H1 (cell line): ENCODE measurements around the gene SYTL1. TPM values are rescaled to one million over a fixed set of nuclear protein-coding genes. Genes with fewer than 3 reads are reported as not detected.

Experiments used
- CTCF ChIA-PET: fragments of 300-600 bp; sonication (Branson Sonifier 250); formaldehyde crosslinking; loops from one replicate; lab custom pipeline; 2021; ENCODE audit not compliant: partially characterized antibody; lab: Charles Lee
- POLR2A ChIA-PET: fragments of 300-600 bp; sonication (Branson Sonifier 250); formaldehyde crosslinking; loops from one replicate; lab custom pipeline; 2021; ENCODE audit warnings: inconsistent platforms; ENCODE audit not compliant: partially characterized antibody; lab: Charles Lee
- DNase-seq, 2 experiments: peaks; one replicate each; pipeline versions ENCODE4 v3.0.0 to v3.0.0-alpha.2; 2010 to 2022; ENCODE audit warnings: low spot score in 2 of 2, low read depth in 1 of 2, mixed read lengths in 1 of 2
- FAIRE-seq: peaks from 2 replicates; lab custom pipeline; 2011; peaks lifted over from hg19 to GRCh38; lab: Jason Lieb, UNC
- H2AFZ ChIP-seq: 2 replicates; pipeline ENCODE4 v1.8.1; 2012; ENCODE audit warnings: low read length, inconsistent platforms
- H2AK5ac ChIP-seq: 2 replicates; pipeline ENCODE4 v1.6.1; 2013; ENCODE audit warnings: low read depth, low read length
- H2BK120ac ChIP-seq: replicated peaks from 2 replicates; pipeline ENCODE3; 2013; ENCODE audit warnings: low read depth, low read length, inconsistent platforms
- H2BK12ac ChIP-seq: 2 replicates; pipeline ENCODE4 v1.6.1; 2013; ENCODE audit warnings: low read depth, low read length
- H2BK15ac ChIP-seq: 2 replicates; pipeline ENCODE4 v1.6.1; 2013; ENCODE audit warnings: low read length
- H2BK20ac ChIP-seq: 2 replicates; pipeline ENCODE4 v1.6.1; 2013; ENCODE audit warnings: low read length
- H2BK5ac ChIP-seq: 2 replicates; pipeline ENCODE4 v1.6.1; 2013; ENCODE audit warnings: low read depth, low read length
- H3K14ac ChIP-seq: 2 replicates; pipeline ENCODE4 v1.6.1; 2013; ENCODE audit warnings: inconsistent platforms; ENCODE audit not compliant: insufficient read length
- H3K18ac ChIP-seq: 2 replicates; pipeline ENCODE4 v1.6.1; 2013; ENCODE audit warnings: low read length; ENCODE audit errors: extremely low read depth
- H3K23ac ChIP-seq: 2 replicates; pipeline ENCODE4 v1.6.1; 2013; ENCODE audit warnings: inconsistent platforms; ENCODE audit not compliant: insufficient read length
- H3K23me2 ChIP-seq: 2 replicates; pipeline ENCODE4 v1.6.1; 2013; ENCODE audit warnings: low read depth, low read length
- H3K27ac ChIP-seq: 2 replicates; pipeline ENCODE4 v1.6.1; 2011; ENCODE audit warnings: low read depth, low read length, inconsistent platforms
- H3K27me3 ChIP-seq, 4 experiments: replicated peaks in 1 of 4; 1 replicate in 1 of 4; 2 replicates in 3 of 4; pipeline versions ENCODE4 v1.6.1 to v1.8.1; 2011 to 2013; ENCODE audit warnings: low read length in 3 of 4, mild to moderate bottlenecking in 3 of 4, inconsistent platforms in 2 of 4, mixed read lengths in 2 of 4, moderate library complexity in 1 of 4; ENCODE audit not compliant: control insufficient read depth in 3 of 4, insufficient read depth in 3 of 4; ENCODE audit errors: extremely low read depth in 1 of 4
- H3K36me3 ChIP-seq, 4 experiments: 2 replicates each; pipeline versions ENCODE4 v1.6.1 to v1.8.1; 2011 to 2013; ENCODE audit warnings: mild to moderate bottlenecking in 4 of 4, low read length in 3 of 4, moderate library complexity in 2 of 4, control low read depth in 1 of 4, inconsistent platforms in 1 of 4; ENCODE audit not compliant: insufficient read depth in 4 of 4, control insufficient read depth in 2 of 4
- H3K4ac ChIP-seq: replicated peaks from 2 replicates; pipeline ENCODE3; 2013; ENCODE audit warnings: low read length, low read depth, mixed read lengths, inconsistent platforms; ENCODE audit not compliant: insufficient read length
- H3K4me1 ChIP-seq, 4 experiments: replicated peaks in 1 of 4; 1 replicate in 1 of 4; 2 replicates in 3 of 4; pipeline versions ENCODE4 v1.6.1 to v1.8.1; 2011 to 2013; ENCODE audit warnings: low read length in 3 of 4, inconsistent platforms in 2 of 4, mixed read lengths in 1 of 4; ENCODE audit not compliant: insufficient read depth in 4 of 4, control insufficient read depth in 3 of 4
- H3K4me2 ChIP-seq, 2 experiments: 2 replicates each; pipeline versions ENCODE4 v1.6.1 to v1.8.1; 2011 to 2013; ENCODE audit warnings: low read depth in 2 of 2, low read length in 2 of 2, control low read depth in 1 of 2, inconsistent platforms in 1 of 2, mild to moderate bottlenecking in 1 of 2; ENCODE audit not compliant: insufficient read depth in 1 of 2
- H3K4me3 ChIP-seq, 4 experiments: fragments of 200-600, 300-600 bp in 1 of 4; sonication (generic), shearing (Covaris generic), sonication (Bioruptor Twin) in 1 of 4; 2 replicates each; pipeline versions ENCODE4 v1.5.1 to v1.8.1; 2011 to 2016; ENCODE audit warnings: low read length in 4 of 4, low read depth in 3 of 4, control low read depth in 2 of 4, inconsistent platforms in 2 of 4, mild to moderate bottlenecking in 2 of 4, mixed read lengths in 1 of 4, moderate library complexity in 1 of 4; ENCODE audit not compliant: insufficient read depth in 2 of 4; ENCODE audit errors: extremely low read depth in 1 of 4
- H3K56ac ChIP-seq: replicated peaks from 2 replicates; pipeline ENCODE3; 2013; ENCODE audit warnings: low read depth, mild to moderate bottlenecking, mixed read lengths, low read length, inconsistent platforms; ENCODE audit not compliant: insufficient read length
- H3K79me1 ChIP-seq: 2 replicates; pipeline ENCODE4 v1.6.1; 2013; ENCODE audit warnings: low read depth, low read length, control low read depth
- H3K79me2 ChIP-seq, 2 experiments: 2 replicates each; pipeline versions ENCODE4 v1.6.1 to v1.8.1; 2012 to 2013; ENCODE audit warnings: low read length in 2 of 2, mild to moderate bottlenecking in 2 of 2, inconsistent platforms in 1 of 2; ENCODE audit not compliant: insufficient read depth in 2 of 2, control insufficient read depth in 1 of 2
- H3K9ac ChIP-seq, 4 experiments: replicated peaks in 1 of 4; 1 replicate in 1 of 4; 2 replicates in 3 of 4; pipeline versions ENCODE4 v1.6.1 to v1.8.1; 2011 to 2013; ENCODE audit warnings: low read depth in 3 of 4, low read length in 3 of 4, control low read depth in 2 of 4, mild to moderate bottlenecking in 2 of 4, moderate library complexity in 2 of 4, inconsistent platforms in 1 of 4; ENCODE audit errors: extremely low read depth in 1 of 4
- H3K9me3 ChIP-seq, 2 experiments: 2 replicates each; pipeline versions ENCODE4 v1.6.1 to v1.8.1; 2012 to 2013; ENCODE audit warnings: mild to moderate bottlenecking in 2 of 2, moderate library complexity in 2 of 2, control low read depth in 1 of 2, inconsistent platforms in 1 of 2, low read depth in 1 of 2, low read length in 1 of 2, mixed read lengths in 1 of 2; ENCODE audit not compliant: insufficient read depth in 2 of 2
- H4K20me1 ChIP-seq, 2 experiments: replicated peaks in 1 of 2; 2 replicates each; pipeline versions ENCODE3 to v1.8.1; 2011 to 2013; ENCODE audit warnings: inconsistent platforms in 2 of 2, low read length in 2 of 2, mild to moderate bottlenecking in 1 of 2; ENCODE audit not compliant: insufficient read depth in 2 of 2, control insufficient read depth in 1 of 2
- H4K5ac ChIP-seq: 2 replicates; pipeline ENCODE4 v1.6.1; 2013; ENCODE audit warnings: low read length, low read depth, mixed read lengths, inconsistent platforms; ENCODE audit not compliant: insufficient read length
- H4K8ac ChIP-seq: 2 replicates; pipeline ENCODE4 v1.8.0; 2013; ENCODE audit warnings: mild to moderate bottlenecking, moderate library complexity, low read length, inconsistent platforms; ENCODE audit not compliant: insufficient read depth; ENCODE audit errors: extremely low read depth
- H4K91ac ChIP-seq: replicated peaks from 2 replicates; pipeline ENCODE3; 2013; ENCODE audit warnings: low read length, mixed read lengths, inconsistent platforms; ENCODE audit not compliant: insufficient read length
- BRCA1 ChIP-seq: IDR thresholded peaks from 2 replicates; pipeline ENCODE4 v1.6.1; 2012; ENCODE audit warnings: low read depth, low read length, improper control_type of control experiment
- PHF8 ChIP-seq: fragments of 200-600 bp; sonication (generic); conservative IDR thresholded peaks from 2 replicates; pipeline ENCODE4 v1.7.1; 2012; ENCODE audit warnings: low read depth, mild to moderate bottlenecking, inconsistent platforms, low read length, moderate library complexity
- POLR2AphosphoS5 ChIP-seq: IDR thresholded peaks from 2 replicates; pipeline ENCODE4 v1.6.1; 2011; ENCODE audit warnings: low read depth, low read length
- SP2 ChIP-seq: IDR thresholded peaks from 2 replicates; pipeline ENCODE4 v1.6.1; 2012; ENCODE audit warnings: mild to moderate bottlenecking, low read length, inconsistent platforms
- ZNF274 ChIP-seq: IDR thresholded peaks from 2 replicates; pipeline ENCODE4 v1.7.0; 2012; ENCODE audit warnings: low read length, borderline replicate concordance; ENCODE audit errors: extremely low read depth
- WGBS, 2 experiments: shearing (Covaris generic) in 1 of 2; methylation state at CpG; one replicate each; pipeline versions ENCODE4 v1.1.6 to v1.1.7; 2013 to 2015; ENCODE audit warnings: low lambda C conversion rate in 2 of 2, mixed read lengths in 2 of 2, inconsistent platforms in 1 of 2, low coverage in 1 of 2, missing lambda C conversion rate in 1 of 2; ENCODE audit not compliant: insufficient replicate concordance in 2 of 2, insufficient coverage in 1 of 2, insufficient read length in 1 of 2; ENCODE audit errors: extremely low coverage in 1 of 2, missing lambda C conversion rate in 1 of 2; 5-methylcytosine and 5-hydroxymethylcytosine counted together
- polyA plus RNA-seq, 7 experiments: library from polyadenylated mRNA; depleted of rRNA in 3 of 7; stranded (reverse) in 5 of 7; unstranded in 2 of 7; fragments of >200 nt in 5 of 7; fragments of 200-250 nt in 2 of 7; gene quantifications; 1 replicate in 5 of 7; 2 replicates in 1 of 7; 4 replicates in 1 of 7; pipeline versions ENCODE4 v1.2.1 to v1.2.3, GENCODE V29; 2011 to 2013; ENCODE audit warnings: missing spikeins in 2 of 7, mixed read lengths in 2 of 7
- total RNA-seq: library from RNA; stranded (reverse); fragmentation: NEBNext Ultra II Directional; extraction: Animal tissue kit (Norgen Biotek cat#: 25700); gene quantifications from 2 replicates; pipeline ENCODE4 v1.2.1, GENCODE V29; 2021

Gene SYTL1
- total and polyA plus RNA-seq, 2 of the 8 experiments (the other 6 are each of a cell fraction or from before 2014, with no cell fraction given): 6.4 to 19.5 TPM

- H2AK5ac ChIP-seq: no peak overlapping the region
- H2BK20ac ChIP-seq: no peak overlapping the region
- no peak overlapping the region for H3K27ac ChIP-seq
- CTCF ChIA-PET: interaction anchor here (0.9 to 3.6 kb wide), 5 partner anchors 8 to 325 kb away, joined by 3 to 19 read pairs (median 4); no protein-coding TSS in a partner anchor
- no peaks in the 10 kb centered on the region for H3K4me1 ChIP-seq
- H2BK15ac ChIP-seq: no peak overlapping the region
- H3K18ac ChIP-seq: no peak overlapping the region
- H4K91ac ChIP-seq: no peak overlapping the region
- no peak overlapping the region for H2BK120ac ChIP-seq
- no peak overlapping the region for H2BK12ac ChIP-seq
- H2BK5ac ChIP-seq: no peak overlapping the region
- H3K4ac ChIP-seq: no peak overlapping the region
- no peak overlapping the region for H3K4me3 ChIP-seq
- no peaks in the 10 kb centered on the region for H3K23me2 ChIP-seq
- no peak overlapping the region for H4K8ac ChIP-seq
- no peaks in the 10 kb centered on the region for H4K20me1 ChIP-seq
- no peak overlapping the region for H3K23ac ChIP-seq
- TF ChIP-seq PHF8: no peak
- no peak for TF ChIP-seq ZNF274
- TF ChIP-seq SP2: no peak
- no peak for TF ChIP-seq POLR2AphosphoS5
- TF ChIP-seq BRCA1: no peak
- H3K9ac ChIP-seq: no peak overlapping the region
- peaks cover 0 to 4% of the 10 kb centered on the region in 2 experiments; a peak in 1 of 4 replicates for H3K9me3 ChIP-seq
- no peak overlapping the region for H2AFZ ChIP-seq
- FAIRE-seq: no peak
- H3K79me2 ChIP-seq: no peaks in the 10 kb centered on the region
- H3K36me3 ChIP-seq: no peaks in the 10 kb centered on the region; a peak in 1 of 8 replicates
- DNase-seq: no peak
- H3K79me1 ChIP-seq: no peaks in the 10 kb centered on the region
- no peak overlapping the region for H3K4me2 ChIP-seq
- no peaks in the 10 kb centered on the region for H3K27me3 ChIP-seq
- H3K14ac ChIP-seq: no peak overlapping the region
- H3K56ac ChIP-seq: no peak overlapping the region
- POLR2A ChIA-PET: no interaction called here
- 91% methylated on average over 5 of the region's 5 CpGs; no CpG with 5 or more reads in 1 of the 2 experiments for whole genome bisulfite sequencing, 2 experiments
- H4K5ac ChIP-seq: no peak overlapping the region
Measured at GRCh38 chr1:27292106-27292505, 49.7 kb upstream of the SYTL1 start.
